ENCODE results near the gene CHST11. TPM values are rescaled to one million over a fixed set of nuclear protein-coding genes. Genes with fewer than 3 reads are reported as not detected.
A peak's percentile ranks its signal among the peaks of the same experiment; 100 is the strongest.

The CHST11 gene
- total RNA-seq, 1 donor from 2014 or later, result 40.1 TPM

DNA sequence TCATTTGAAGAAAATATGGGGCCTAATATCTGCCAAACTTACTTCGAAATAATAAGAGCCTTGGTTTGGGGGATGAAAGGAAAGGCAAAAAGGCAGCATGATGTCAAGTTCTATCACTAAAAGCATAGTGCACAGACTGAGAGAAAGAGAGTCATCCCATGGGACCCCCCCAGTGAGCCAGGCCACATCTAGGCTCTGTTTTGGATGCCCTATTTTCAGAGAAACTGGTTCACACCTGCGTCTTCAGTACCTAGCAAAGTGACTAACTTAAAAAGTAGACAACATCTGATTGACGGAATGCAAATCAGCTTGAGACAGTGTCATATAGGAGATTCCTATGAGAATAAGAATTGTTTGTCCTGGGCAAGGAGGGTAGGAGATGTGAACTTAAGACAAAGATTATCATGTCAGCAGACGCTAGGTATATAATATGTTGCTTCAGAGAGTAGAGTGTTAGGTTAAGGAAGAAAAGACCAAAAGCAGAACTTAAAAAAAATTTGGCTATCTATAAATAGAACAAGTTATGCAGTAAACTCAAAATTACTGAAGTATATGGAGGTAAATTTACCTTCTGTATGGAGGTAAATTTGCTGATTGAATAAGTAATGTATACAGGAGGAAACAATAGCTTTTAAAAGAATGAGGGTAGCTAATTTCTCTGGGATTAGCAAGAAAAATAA is 353.1 kb downstream of the CHST11 start:
- no peak for TF ChIP-seq CTCF (IDR thresholded peaks at IDR 0.05)
- ChIA-PET CTCF (no interaction called here), POLR2A (interaction anchor here (0.7 kb wide), 1 partner anchor 24 kb away, joined by 3 read pairs; no protein-coding TSS in a partner anchor)
- no peak overlapping the region for H3K27ac Mint-ChIP-seq
- H3K27me3 Mint-ChIP-seq, result no peaks in the 10 kb centered on the region
- DNase-seq, result no peak
- intact Hi-C loops (cut with micrococcal nuclease), result no loop called here
- peaks cover 16% of the 10 kb centered on the region for H3K4me1 Mint-ChIP-seq
- ATAC-seq (ENCODE audit: low read depth), result peak; percentile 14
- no peaks in the 10 kb centered on the region for H3K36me3 Mint-ChIP-seq (ENCODE audit: low read depth)
- H3K9me3 Mint-ChIP-seq, result no peaks in the 10 kb centered on the region
- H3K4me3 Mint-ChIP-seq, result no peak overlapping the region

Other genes with a start within 250 kb of the CHST11 start
- 72.0 and 77.3 TPM in 2 replicates for gene TXNRD1, start 241.2 kb upstream of the CHST11 start, total RNA-seq
- 6.2 TPM in 2 replicates for gene EID3, start 153.2 kb upstream of the CHST11 start, total RNA-seq